Sigmoid colon (tissue), 4 donors: ENCODE results near the gene NOC4L.

Experiments
- CTCF ChIP-seq, 4 experiments: fragments of 450-650 bp in 3 of 4; fragments of 200-600 bp in 1 of 4; IDR thresholded peaks; one replicate each; pipeline ENCODE4 v1.5.1; 2016 to 2019; ENCODE audit warnings: antibody characterized with exemption in 4 of 4, mild to moderate bottlenecking in 3 of 4, moderate library complexity in 2 of 4
- POLR2A ChIP-seq, 2 donors: fragments of 450-650 bp; IDR thresholded peaks; one replicate each; pipeline ENCODE4 v1.6.1; 2016; ENCODE audit warnings: antibody characterized with exemption in 2 of 2, mild to moderate bottlenecking in 2 of 2, moderate library complexity in 2 of 2
- POLR2AphosphoS5 ChIP-seq, 4 donors: sonication (generic); formaldehyde crosslinking; IDR thresholded peaks; one replicate each; pipeline ENCODE4 v1.6.1; 2017; ENCODE audit warnings: antibody characterized with exemption in 4 of 4

- TF ChIP-seq POLR2A (IDR thresholded peaks at IDR 0.05) (no peak), CTCF (IDR thresholded peaks at IDR 0.05) (no peak), POLR2AphosphoS5 (IDR thresholded peaks at IDR 0.05) (no peak)
These were observed 12.3 kb upstream of the NOC4L start for GRCh38 chr12:132131952-132132351.
